Activated T-helper 1 cell treated with anti-CD3 and anti-CD28 coated beads, Interleukin-12 subunit alpha, Interleukin-12 subunit beta, Interleukin-2, Interleukin-4 antibody, amounts not matched to agents 30 ng/mL and 10 ng/mL and 1 ng/mL, durations not matched to agents 14 hours and 24 hours and 36 hours (primary cell): ENCODE data around the gene EPS8. TPM values are rescaled to one million over a fixed set of nuclear protein-coding genes. Genes with fewer than 3 reads are reported as not detected.
A peak's percentile ranks its signal among the peaks of the same experiment; 100 is the strongest.

ENCODE experiments used
- DNase-seq: peaks from one replicate; pipeline ENCODE4 v3.0.0; 2021; ENCODE audit warnings: low spot score
- H3K27ac Mint-ChIP-seq: one replicate; pipeline ENCODE4 v1.8.0; 2021; ENCODE audit warnings: mild to moderate bottlenecking, mixed read lengths
- H3K27me3 Mint-ChIP-seq: one replicate; pipeline ENCODE4 v1.8.0; 2022; ENCODE audit warnings: mild to moderate bottlenecking, moderate library complexity, mixed read lengths; ENCODE audit not compliant: insufficient read depth
- H3K36me3 Mint-ChIP-seq: one replicate; pipeline ENCODE4 v1.8.0; 2021; ENCODE audit warnings: low read depth, mixed read lengths
- H3K4me1 Mint-ChIP-seq: one replicate; pipeline ENCODE4 v1.8.0; 2021; ENCODE audit warnings: low read depth, mixed read lengths
- H3K4me3 Mint-ChIP-seq: one replicate; pipeline ENCODE4 v1.8.0; 2021; ENCODE audit warnings: mild to moderate bottlenecking, moderate library complexity, mixed read lengths
- H3K9me3 Mint-ChIP-seq: one replicate; pipeline ENCODE4 v1.8.0; 2021; ENCODE audit warnings: mixed read lengths
- intact Hi-C: fragments of 100-400 bp; cut with micrococcal nuclease; formaldehyde crosslinking; loops from one replicate; pipeline ENCODE4 v1.15.1; 2024
- total RNA-seq: library from RNA; stranded (reverse); gene quantifications from 2 replicates; pipeline ENCODE4 v1.2.3, GENCODE V29; 2022

EPS8 gene
- 1.9 and 3.1 TPM in 2 replicates for total RNA-seq

- H3K4me3 Mint-ChIP-seq: peak within 1 kb of the TSS; percentile 91
- peak; percentile 83 for DNase-seq
- intact Hi-C loops: loop anchor here (1.0 to 10.0 kb wide), 7 partner anchors 68 to 1022 kb away; partner anchors contain the start of genes ARHGDIB and STRAP
- peaks cover 73% of the 10 kb centered on the region for H3K27me3 Mint-ChIP-seq
- H3K27ac Mint-ChIP-seq: peak within 1 kb of the TSS; percentile 81
- H3K9me3 Mint-ChIP-seq: no peaks in the 10 kb centered on the region
- H3K4me1 Mint-ChIP-seq: peaks cover 19% of the 10 kb centered on the region
- H3K36me3 Mint-ChIP-seq: peaks cover 2% of the 10 kb centered on the region
Measured at GRCh38 chr12:15789220-15790171, at the start of gene EPS8. Gene EPS8 (minus strand): TSS chr12:15789388. CDS start chr12:15682951, 106,437 bp downstream.

DNA sequence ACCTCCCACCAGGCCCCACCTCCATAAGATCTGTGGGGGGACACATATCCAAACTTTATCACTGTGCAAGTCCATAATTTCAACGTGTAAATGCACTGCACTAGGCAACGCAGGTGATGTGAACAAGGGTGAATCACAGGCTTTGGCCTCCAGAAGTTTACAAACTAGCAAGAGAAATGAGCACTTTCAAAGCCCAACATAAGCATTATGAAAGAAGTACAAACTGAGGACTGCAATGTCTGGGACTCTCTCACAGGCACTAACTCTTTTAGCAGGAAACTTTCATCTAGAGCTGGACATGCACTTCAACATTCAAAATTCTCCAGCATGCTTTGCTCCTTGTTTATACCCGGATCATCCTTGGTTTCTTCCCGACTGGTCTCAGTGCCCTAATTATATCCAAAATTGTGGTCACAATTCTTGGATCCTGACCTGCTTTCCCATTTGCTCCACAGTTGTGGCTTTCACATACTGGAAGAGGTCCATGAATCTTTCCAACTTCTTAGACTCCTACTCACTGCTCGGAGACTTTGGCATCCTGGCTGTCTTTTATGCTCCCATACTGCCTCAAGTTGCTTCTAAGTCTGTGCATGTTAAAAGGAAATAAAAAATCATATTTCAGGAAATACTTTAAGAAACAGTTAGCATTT lies 48.1 kb upstream of the EPS8 start:
- Mint-ChIP-seq H3K36me3 (no peaks in the 10 kb centered on the region), H3K27me3 (peaks cover 10% of the 10 kb centered on the region), H3K4me1 (no peaks in the 10 kb centered on the region), H3K4me3 (no peak overlapping the region), H3K27ac (no peak overlapping the region), H3K9me3 (no peaks in the 10 kb centered on the region)
- intact Hi-C loops: no loop called here
- no peak for DNase-seq

DNA sequence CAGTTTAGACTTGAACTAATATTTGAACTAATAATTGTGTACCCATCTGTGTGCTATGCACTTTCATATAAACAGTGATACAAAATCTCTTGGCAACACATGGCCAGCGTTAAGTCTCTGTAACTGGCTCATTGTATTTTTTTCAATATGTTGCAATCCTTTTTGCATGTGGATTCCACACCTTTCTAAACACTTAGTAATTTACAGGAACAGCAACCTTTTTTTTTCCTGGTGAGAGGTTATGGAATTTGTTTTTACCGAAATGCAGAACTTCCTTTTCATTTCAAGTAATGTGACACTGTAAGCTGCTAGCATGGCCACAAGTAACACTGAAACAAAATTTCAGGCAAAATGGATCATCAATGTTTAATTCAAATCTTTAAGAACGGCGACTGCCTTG lies 45.4 kb upstream of the EPS8 start:
- peaks cover 6% of the 10 kb centered on the region for H3K27me3 Mint-ChIP-seq
- no peak for DNase-seq
- no peaks in the 10 kb centered on the region for H3K4me1 Mint-ChIP-seq
- no peaks in the 10 kb centered on the region for H3K36me3 Mint-ChIP-seq
- intact Hi-C loops: no loop called here
- no peak overlapping the region for H3K27ac Mint-ChIP-seq
- no peak overlapping the region for H3K4me3 Mint-ChIP-seq
- H3K9me3 Mint-ChIP-seq: no peaks in the 10 kb centered on the region

GRCh38 chr12:15831315-15831978 lies 42.3 kb upstream of the EPS8 start:
- no peaks in the 10 kb centered on the region for H3K4me1 Mint-ChIP-seq
- DNase-seq: no peak
- H3K27ac Mint-ChIP-seq: no peak overlapping the region
- intact Hi-C loops: no loop called here
- H3K27me3 Mint-ChIP-seq: no peaks in the 10 kb centered on the region
- H3K4me3 Mint-ChIP-seq: no peak overlapping the region
- H3K36me3 Mint-ChIP-seq: no peaks in the 10 kb centered on the region
- no peaks in the 10 kb centered on the region for H3K9me3 Mint-ChIP-seq

GRCh38 chr12:15830538-15830937 lies 41.4 kb upstream of the EPS8 start:
- H3K4me1 Mint-ChIP-seq: no peaks in the 10 kb centered on the region
- no peak for DNase-seq
- H3K36me3 Mint-ChIP-seq: no peaks in the 10 kb centered on the region
- intact Hi-C loops: no loop called here
- no peaks in the 10 kb centered on the region for H3K9me3 Mint-ChIP-seq
- H3K4me3 Mint-ChIP-seq: no peak overlapping the region
- H3K27ac Mint-ChIP-seq: no peak overlapping the region
- H3K27me3 Mint-ChIP-seq: no peaks in the 10 kb centered on the region

GRCh38 chr12:15829949-15830348 lies 40.8 kb upstream of the EPS8 start:
- intact Hi-C loops: no loop called here
- Mint-ChIP-seq H3K27ac (no peak overlapping the region), H3K4me1 (no peaks in the 10 kb centered on the region), H3K36me3 (no peaks in the 10 kb centered on the region), H3K27me3 (peaks cover 1% of the 10 kb centered on the region), H3K4me3 (no peak overlapping the region), H3K9me3 (no peaks in the 10 kb centered on the region)
- DNase-seq: no peak

DNA sequence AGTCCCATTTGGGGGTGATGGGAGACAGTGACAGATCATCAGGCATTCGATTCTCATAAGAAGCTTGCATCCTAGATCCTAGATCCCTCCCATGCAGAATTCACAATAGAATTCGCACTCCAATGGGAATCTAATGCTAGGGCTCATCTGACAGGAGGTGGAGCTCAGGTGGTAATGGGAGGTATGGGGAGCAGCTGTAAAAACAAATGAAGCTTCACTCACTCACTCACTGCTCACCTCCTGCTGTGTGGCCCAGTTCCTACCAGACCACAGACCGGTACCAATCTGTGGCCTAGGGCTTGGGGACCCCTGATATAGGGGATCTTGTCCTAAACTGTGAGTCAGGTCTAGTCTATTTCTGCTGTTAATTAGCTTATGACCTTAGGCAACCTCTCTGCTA lies 40.1 kb upstream of the EPS8 start:
- Mint-ChIP-seq H3K9me3 (no peaks in the 10 kb centered on the region), H3K4me1 (no peaks in the 10 kb centered on the region), H3K36me3 (no peaks in the 10 kb centered on the region), H3K4me3 (no peak overlapping the region), H3K27me3 (peaks cover 2% of the 10 kb centered on the region), H3K27ac (no peak overlapping the region)
- DNase-seq: no peak
- intact Hi-C loops: no loop called here

DNA sequence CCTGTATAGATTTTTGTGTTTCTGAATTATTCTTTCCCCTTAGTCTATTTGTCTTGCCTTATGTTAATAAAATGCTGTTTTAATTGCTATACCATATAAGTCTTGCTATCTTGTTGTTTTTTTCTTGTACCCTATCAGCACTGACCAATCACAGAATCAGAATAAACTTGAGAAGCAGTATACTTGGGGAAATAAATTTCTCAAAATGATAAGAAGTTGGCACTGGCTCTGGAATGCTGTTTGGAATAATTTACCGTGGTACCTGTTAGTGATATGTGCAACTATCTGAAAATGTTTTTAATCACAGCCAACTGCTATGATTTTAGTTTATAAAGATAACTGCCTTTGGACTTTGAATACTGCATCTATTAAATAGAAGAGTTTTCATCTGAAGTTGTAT lies 37.9 kb upstream of the EPS8 start:
- H3K27ac Mint-ChIP-seq: no peak overlapping the region
- no peaks in the 10 kb centered on the region for H3K4me1 Mint-ChIP-seq
- H3K36me3 Mint-ChIP-seq: no peaks in the 10 kb centered on the region
- intact Hi-C loops: no loop called here
- no peak for DNase-seq
- H3K9me3 Mint-ChIP-seq: no peaks in the 10 kb centered on the region
- peaks cover 4% of the 10 kb centered on the region for H3K27me3 Mint-ChIP-seq
- H3K4me3 Mint-ChIP-seq: no peak overlapping the region

GRCh38 chr12:15824516-15824915 lies 35.3 kb upstream of the EPS8 start:
- intact Hi-C loops: no loop called here
- H3K9me3 Mint-ChIP-seq: no peaks in the 10 kb centered on the region
- no peaks in the 10 kb centered on the region for H3K4me1 Mint-ChIP-seq
- no peak overlapping the region for H3K4me3 Mint-ChIP-seq
- no peak for DNase-seq
- no peaks in the 10 kb centered on the region for H3K36me3 Mint-ChIP-seq
- no peak overlapping the region for H3K27ac Mint-ChIP-seq
- H3K27me3 Mint-ChIP-seq: peaks cover 4% of the 10 kb centered on the region

GRCh38 chr12:15823360-15824128 lies 34.4 kb upstream of the EPS8 start:
- DNase-seq: no peak
- H3K4me1 Mint-ChIP-seq: no peaks in the 10 kb centered on the region
- intact Hi-C loops: no loop called here
- H3K4me3 Mint-ChIP-seq: no peak overlapping the region
- H3K27ac Mint-ChIP-seq: no peak overlapping the region
- peaks cover 4% of the 10 kb centered on the region for H3K27me3 Mint-ChIP-seq
- no peaks in the 10 kb centered on the region for H3K36me3 Mint-ChIP-seq
- no peaks in the 10 kb centered on the region for H3K9me3 Mint-ChIP-seq

GRCh38 chr12:15819644-15820437 lies 30.7 kb upstream of the EPS8 start:
- Mint-ChIP-seq H3K27me3 (peaks cover 6% of the 10 kb centered on the region), H3K9me3 (peaks cover 3% of the 10 kb centered on the region), H3K4me1 (no peaks in the 10 kb centered on the region), H3K36me3 (no peaks in the 10 kb centered on the region), H3K27ac (no peak overlapping the region), H3K4me3 (no peak overlapping the region)
- intact Hi-C loops: no loop called here
- DNase-seq: no peak

- Mint-ChIP-seq H3K27ac (no peak overlapping the region), H3K27me3 (peaks cover 6% of the 10 kb centered on the region), H3K9me3 (peaks cover 3% of the 10 kb centered on the region), H3K4me3 (no peak overlapping the region), H3K4me1 (no peaks in the 10 kb centered on the region), H3K36me3 (no peaks in the 10 kb centered on the region)
- no peak for DNase-seq
- intact Hi-C loops: no loop called here
Measured at GRCh38 chr12:15818418-15818817, 29.2 kb upstream of the EPS8 start.
